ENCODE results near the gene EMX2.
A peak's percentile ranks its signal among the peaks of the same experiment; 100 is the strongest.
"Not testable (repeated sequence)": the region's sequence is repeated elsewhere in the genome, so short reads cannot be mapped to it uniquely, and the experiment has no call there.

EMX2 gene

GRCh38 chr10:117501460-117502035, 41.0 kb upstream of the EMX2 start:
- no peak for TF ChIP-seq CTCF (conservative IDR thresholded peaks at IDR 0.05; ENCODE audit: control insufficient read depth, insufficient read depth, low read depth, low read length)
- H3K4me3 ChIP-seq (ENCODE audit: control insufficient read depth, low read depth, low read length): no peak overlapping the region
- no peak for DNase-seq (ENCODE audit: low read depth)

GRCh38 chr10:117502421-117503243, 39.9 kb upstream of the EMX2 start:
- no peak for DNase-seq (ENCODE audit: low read depth)
- H3K4me3 ChIP-seq (ENCODE audit: control insufficient read depth, low read depth, low read length): no peak overlapping the region
- TF ChIP-seq CTCF (conservative IDR thresholded peaks at IDR 0.05; ENCODE audit: control insufficient read depth, insufficient read depth, low read depth, low read length): no peak

- TF ChIP-seq CTCF (conservative IDR thresholded peaks at IDR 0.05; ENCODE audit: control insufficient read depth, insufficient read depth, low read depth, low read length): no peak
- no peak overlapping the region for H3K4me3 ChIP-seq (ENCODE audit: control insufficient read depth, low read depth, low read length)
- DNase-seq (ENCODE audit: low read depth): peak; percentile 18
Measured at GRCh38 chr10:117503244-117504205, 39.0 kb upstream of the EMX2 start.

GRCh38 chr10:117504562-117504961, 38.0 kb upstream of the EMX2 start:
- DNase-seq (ENCODE audit: low read depth): no peak
- no peak for TF ChIP-seq CTCF (conservative IDR thresholded peaks at IDR 0.05; ENCODE audit: control insufficient read depth, insufficient read depth, low read depth, low read length)
- H3K4me3 ChIP-seq (ENCODE audit: control insufficient read depth, low read depth, low read length): no peak overlapping the region

GRCh38 chr10:117507081-117507480, 35.5 kb upstream of the EMX2 start:
- not testable (repeated sequence) for DNase-seq (ENCODE audit: low read depth); H3K4me3 ChIP-seq (ENCODE audit: control insufficient read depth, low read depth, low read length)

GRCh38 chr10:117509573-117509972, 33.0 kb upstream of the EMX2 start:
- no peak for TF ChIP-seq CTCF (conservative IDR thresholded peaks at IDR 0.05; ENCODE audit: control insufficient read depth, insufficient read depth, low read depth, low read length)
- no peak for DNase-seq (ENCODE audit: low read depth)

More at GRCh38 chr10:117509573-117509972, 33.0 kb upstream of the EMX2 start:
- no peak overlapping the region for H3K4me3 ChIP-seq (ENCODE audit: control insufficient read depth, low read depth, low read length)

Data from fibroblast of mammary gland (primary cell).